Left colon (tissue), 2 donors: ENCODE measurements around the gene C19orf33. TPM values are rescaled to one million over a fixed set of nuclear protein-coding genes. Genes with fewer than 3 reads are reported as not detected.
A peak's percentile ranks its signal among the peaks of the same experiment; 100 is the strongest.

Experiments
- ATAC-seq: fragments of 200-7000 bp; cut with Tn5 transposase; one replicate; pipeline ENCODE4 v1.9.1; 2020; ENCODE audit warnings: mild to moderate bottlenecking, moderate library complexity
- DNase-seq, 2 donors: peaks; one replicate each; pipeline ENCODE4 v3.0.0-alpha.2; 2020
- intact Hi-C, 2 donors: fragments of 100-400 bp; cut with DNase I in 1 of 2; cut with micrococcal nuclease in 1 of 2; formaldehyde crosslinking; loops; one replicate each; pipeline versions ENCODE4 v1.11.2 to v1.14.0; 2022; cut with DNase I, micrococcal nuclease
- total RNA-seq, 2 donors: library from RNA; stranded (reverse); fragmentation: NEBNext Ultra II Directional; extraction: Animal tissue kit (Norgen Biotek cat#: 25700); gene quantifications; one replicate each; pipeline ENCODE4 v1.2.1, GENCODE V29; 2021
- donor health status: DM: no; HTN: no; CAD: no.
- donor health status: DM: yes; HTN: yes; CAD: no.

C19orf33 gene
- total RNA-seq, 2 donors from 2014 or later = 276 to 333 TPM

GRCh38 chr19:38277549-38277948 is 26.5 kb upstream of the C19orf33 start:
- intact Hi-C loops = no loop called here
- no peak for DNase-seq
- ATAC-seq = no peak

- DNase-seq = no peak
- intact Hi-C loops = no loop called here
- ATAC-seq = peak; percentile 46
These were observed 25.9 kb upstream of the C19orf33 start for GRCh38 chr19:38277969-38278680.

- DNase-seq (no peak), ATAC-seq (no peak)
- intact Hi-C loops = no loop called here
These were observed 25.3 kb upstream of the C19orf33 start for GRCh38 chr19:38278751-38279150.

- intact Hi-C loops = no loop called here
- ATAC-seq (peak; percentile 42), DNase-seq (no peak)
These were observed 23.8 kb upstream of the C19orf33 start for GRCh38 chr19:38280030-38280921.

- intact Hi-C loops = no loop called here
- ATAC-seq = no peak
- DNase-seq = no peak
These were observed 22.1 kb upstream of the C19orf33 start for GRCh38 chr19:38281811-38282566.

- DNase-seq (no peak), ATAC-seq (no peak)
- intact Hi-C loops = no loop called here
These were observed 20.8 kb upstream of the C19orf33 start for GRCh38 chr19:38283271-38283670.

- no peak for DNase-seq
- ATAC-seq = no peak
- intact Hi-C loops = no loop called here
These were observed 19.6 kb upstream of the C19orf33 start for GRCh38 chr19:38284422-38284821.

- DNase-seq = no peak
- no peak for ATAC-seq
- intact Hi-C loops = no loop called here
These were observed 18.5 kb upstream of the C19orf33 start for GRCh38 chr19:38285567-38285966.

- ATAC-seq = no peak
- DNase-seq = no peak
- intact Hi-C loops = no loop called here
These were observed 16.4 kb upstream of the C19orf33 start for GRCh38 chr19:38287604-38288003.

GRCh38 chr19:38288123-38288855 is 15.8 kb upstream of the C19orf33 start:
- intact Hi-C loops = no loop called here
- ATAC-seq (no peak), DNase-seq (no peak)

- intact Hi-C loops = no loop called here
These were observed 14.1 kb upstream of the C19orf33 start for GRCh38 chr19:38289955-38290354.

GRCh38 chr19:38290631-38291147 is 13.4 kb upstream of the C19orf33 start:
- intact Hi-C loops = no loop called here
- ATAC-seq = peak; percentile 8
- DNase-seq = no peak

More at GRCh38 chr19:38289955-38290354, 14.1 kb upstream of the C19orf33 start:
- ATAC-seq (no peak), DNase-seq (no peak)

GRCh38 chr19:38291855-38292254 is 12.2 kb upstream of the C19orf33 start:
- DNase-seq (no peak), ATAC-seq (no peak)
- intact Hi-C loops = no loop called here

- intact Hi-C loops = no loop called here
- ATAC-seq (no peak), DNase-seq (no peak)
These were observed 10.8 kb upstream of the C19orf33 start for GRCh38 chr19:38293281-38293680.

GRCh38 chr19:38294090-38294489 is 10.0 kb upstream of the C19orf33 start:
- intact Hi-C loops = no loop called here
- DNase-seq (no peak), ATAC-seq (no peak)

- intact Hi-C loops = no loop called here
- ATAC-seq (no peak), DNase-seq (no peak)
These were observed 5.0 kb upstream of the C19orf33 start for GRCh38 chr19:38298821-38299680.

GRCh38 chr19:38304352-38304865 is 358 bp downstream of the C19orf33 start:
- DNase-seq (peak in 1 of 2 donors; percentile 53), ATAC-seq (peak; percentile 27)
- intact Hi-C loops = no loop called here
